Nephron (organoid): ENCODE measurements around the gene SRP14.

Experiments used
- H3K27ac Mint-ChIP-seq, 3 experiments: 2 replicates each; pipeline ENCODE4 v1.8.0; 2020; ENCODE audit warnings: mixed read lengths in 3 of 3, mild to moderate bottlenecking in 2 of 3, moderate library complexity in 1 of 3
- H3K27me3 Mint-ChIP-seq: 2 replicates; pipeline ENCODE4 v1.8.0; 2021; ENCODE audit warnings: low read depth, mild to moderate bottlenecking, moderate library complexity, mixed read lengths
- H3K36me3 Mint-ChIP-seq: 2 replicates; pipeline ENCODE4 v1.8.0; 2020; ENCODE audit warnings: low read depth, mixed read lengths
- H3K4me1 Mint-ChIP-seq: 2 replicates; pipeline ENCODE4 v1.8.0; 2020; ENCODE audit warnings: mixed read lengths
- H3K4me3 Mint-ChIP-seq, 3 experiments: 2 replicates each; pipeline ENCODE4 v1.8.0; 2020; ENCODE audit warnings: mild to moderate bottlenecking in 3 of 3, mixed read lengths in 3 of 3, moderate library complexity in 2 of 3
- H3K9me3 Mint-ChIP-seq: 2 replicates; pipeline ENCODE4 v1.8.0; 2020; ENCODE audit warnings: mixed read lengths
- CTCF ChIP-seq, 3 experiments: fragments of 200-600 bp; sonication (generic); IDR thresholded peaks; one replicate each; pipeline ENCODE4 v1.5.0; 2021; ENCODE audit warnings: antibody characterized with exemption in 3 of 3; ENCODE audit not compliant: unreplicated experiment in 3 of 3

Gene SRP14

DNA sequence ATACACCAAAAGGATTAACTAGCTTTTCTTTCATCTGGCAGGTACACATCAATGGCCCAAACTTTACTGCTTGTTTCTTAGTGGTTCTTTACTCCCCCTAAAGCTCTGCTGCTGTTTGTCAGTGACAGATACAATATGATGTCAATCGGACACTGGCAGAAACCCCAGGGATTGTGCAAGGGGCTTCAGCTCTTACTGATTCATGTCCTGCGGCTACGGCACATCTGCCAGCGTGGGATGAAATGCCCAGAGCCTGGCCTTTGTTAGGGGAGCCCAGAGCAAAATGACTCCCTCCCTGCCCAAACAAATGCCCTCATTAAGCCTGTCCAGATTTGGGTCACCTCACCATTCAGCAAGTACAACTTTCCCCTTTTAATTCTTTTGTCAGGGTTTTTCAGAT lies 28.3 kb downstream of the SRP14 start:
- H3K9me3 Mint-ChIP-seq = peaks cover 32% of the 10 kb centered on the region
- H3K27me3 Mint-ChIP-seq = no peaks in the 10 kb centered on the region
- no peaks in the 10 kb centered on the region for H3K4me1 Mint-ChIP-seq
- no peak for TF ChIP-seq CTCF (IDR thresholded peaks at IDR 0.05; ENCODE audit: unreplicated experiment in 3 of 3)
- peaks cover 82% of the 10 kb centered on the region for H3K36me3 Mint-ChIP-seq
- no peak overlapping the region for H3K27ac Mint-ChIP-seq
- H3K4me3 Mint-ChIP-seq = no peak overlapping the region

GRCh38 chr15:40008061-40008765 lies 30.8 kb downstream of the SRP14 start:
- Mint-ChIP-seq H3K27ac (no peak overlapping the region), H3K4me3 (no peak overlapping the region), H3K27me3 (no peaks in the 10 kb centered on the region), H3K36me3 (peaks cover 70% of the 10 kb centered on the region), H3K4me1 (no peaks in the 10 kb centered on the region), H3K9me3 (peaks cover 9% of the 10 kb centered on the region)
- TF ChIP-seq CTCF (IDR thresholded peaks at IDR 0.05; ENCODE audit: unreplicated experiment in 3 of 3) = no peak

DNA sequence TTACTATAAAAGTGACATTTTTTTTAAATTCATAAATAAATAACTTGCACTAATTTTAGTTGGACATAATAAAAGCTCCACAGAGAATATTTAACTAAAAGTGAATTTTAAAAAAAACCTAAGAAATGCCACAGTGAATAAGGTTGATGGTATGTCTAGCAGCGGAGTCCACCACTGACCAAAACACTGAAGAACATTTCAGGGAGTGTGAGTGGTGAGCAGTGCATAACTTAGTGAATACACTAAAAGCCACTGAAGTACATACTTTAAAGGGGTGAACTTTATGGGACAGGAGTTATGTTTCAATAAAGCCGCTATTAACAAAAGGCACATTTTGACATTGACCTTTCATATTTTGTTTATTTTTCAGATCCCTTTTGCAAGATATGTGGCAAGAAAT lies 32.3 kb downstream of the SRP14 start:
- H3K27me3 Mint-ChIP-seq = no peaks in the 10 kb centered on the region
- TF ChIP-seq CTCF (IDR thresholded peaks at IDR 0.05; ENCODE audit: unreplicated experiment in 3 of 3) = no peak
- H3K9me3 Mint-ChIP-seq = no peaks in the 10 kb centered on the region
- no peak overlapping the region for H3K4me3 Mint-ChIP-seq
- H3K4me1 Mint-ChIP-seq = no peaks in the 10 kb centered on the region
- H3K36me3 Mint-ChIP-seq = peaks cover 65% of the 10 kb centered on the region
- H3K27ac Mint-ChIP-seq = no peak overlapping the region

DNA sequence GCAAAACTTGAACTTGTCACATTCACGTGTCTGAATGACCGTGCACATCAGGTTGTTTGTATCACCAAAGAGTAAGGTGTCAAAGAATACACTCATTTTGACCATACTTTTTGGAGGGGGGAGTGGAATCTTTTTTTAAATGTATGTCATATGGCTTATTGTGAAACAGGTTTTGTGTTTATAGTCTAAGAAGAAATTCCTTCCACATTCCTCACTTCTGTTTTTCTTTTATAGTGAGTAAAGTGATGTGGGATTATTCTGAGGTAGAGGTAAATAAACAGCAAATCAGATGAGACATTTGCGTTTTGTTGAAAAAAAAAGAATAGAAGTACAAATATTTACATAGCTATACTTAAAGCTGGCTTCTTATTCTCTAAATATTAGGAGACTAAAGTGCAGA lies 33.0 kb downstream of the SRP14 start:
- H3K27me3 Mint-ChIP-seq = no peaks in the 10 kb centered on the region
- H3K9me3 Mint-ChIP-seq = no peaks in the 10 kb centered on the region
- no peak overlapping the region for H3K27ac Mint-ChIP-seq
- no peaks in the 10 kb centered on the region for H3K4me1 Mint-ChIP-seq
- peaks cover 62% of the 10 kb centered on the region for H3K36me3 Mint-ChIP-seq
- no peak for TF ChIP-seq CTCF (IDR thresholded peaks at IDR 0.05; ENCODE audit: unreplicated experiment in 3 of 3)
- H3K4me3 Mint-ChIP-seq = no peak overlapping the region

GRCh38 chr15:40003116-40003916 lies 35.7 kb downstream of the SRP14 start:
- TF ChIP-seq CTCF (IDR thresholded peaks at IDR 0.05; ENCODE audit: unreplicated experiment in 3 of 3) = no peak
- H3K4me1 Mint-ChIP-seq = no peaks in the 10 kb centered on the region
- no peaks in the 10 kb centered on the region for H3K27me3 Mint-ChIP-seq
- peaks cover 50% of the 10 kb centered on the region for H3K36me3 Mint-ChIP-seq
- H3K9me3 Mint-ChIP-seq = no peaks in the 10 kb centered on the region
- H3K4me3 Mint-ChIP-seq = no peak overlapping the region
- H3K27ac Mint-ChIP-seq = no peak overlapping the region
